CD1c-positive myeloid dendritic cell (primary cell): ENCODE data around the gene PRXL2B.

ENCODE experiments used
- DNase-seq: peaks from one replicate; pipeline ENCODE4 v3.0.0-alpha.2; 2016; ENCODE audit errors: extremely low spot score

PRXL2B gene

DNA sequence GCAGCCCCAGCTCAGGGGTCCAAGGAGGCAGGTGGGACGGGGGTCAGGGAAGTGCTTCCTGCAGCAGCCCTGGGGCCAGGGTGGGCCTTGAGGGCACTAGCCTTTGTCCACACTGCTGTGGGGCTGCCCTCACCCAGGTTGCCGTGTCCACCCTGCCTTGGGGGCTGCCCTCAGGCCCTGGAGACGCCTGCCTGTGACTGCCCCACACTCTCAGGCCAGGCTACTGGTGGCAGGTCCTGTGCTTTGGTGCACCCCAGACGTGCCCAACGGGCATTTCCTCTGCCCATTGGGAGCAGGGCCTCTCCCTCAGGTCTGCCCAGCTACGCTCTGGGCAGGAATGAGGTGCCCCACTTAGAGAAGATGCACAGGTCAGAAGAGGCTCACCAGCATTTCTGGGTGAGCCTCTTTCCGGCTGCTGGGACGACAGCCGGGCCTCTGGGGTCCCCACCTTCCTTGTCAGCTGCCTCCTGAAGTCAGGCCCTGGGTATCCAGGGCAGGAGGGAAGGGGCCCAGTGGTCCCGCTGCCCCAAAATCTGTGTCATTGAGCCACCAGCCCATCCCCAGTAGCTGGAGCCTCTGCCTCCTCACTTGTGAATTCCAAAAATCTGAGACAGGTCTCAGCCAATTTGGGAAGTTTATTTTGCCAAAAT lies 48.9 kb downstream of the PRXL2B start:
- no peak for DNase-seq

DNA sequence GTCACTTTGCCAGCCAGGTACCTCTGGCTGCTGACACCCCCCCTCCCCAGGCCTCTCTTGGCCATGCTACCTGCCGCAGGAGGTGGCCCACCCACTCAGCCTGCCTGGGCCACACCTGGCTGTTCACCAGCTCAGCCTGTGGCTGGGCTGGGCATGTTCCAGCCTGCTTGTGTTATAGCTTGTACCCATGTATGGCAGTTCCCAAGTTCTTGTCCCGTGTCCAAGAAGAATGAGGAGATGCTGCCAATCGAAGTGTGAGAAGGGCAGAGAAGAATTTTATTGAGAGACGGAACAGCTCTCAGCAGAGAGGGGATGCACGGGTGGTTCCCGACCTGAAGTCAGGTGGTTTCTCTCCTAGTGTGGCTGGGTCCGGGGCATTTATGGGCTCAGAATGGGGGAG lies 50.2 kb downstream of the PRXL2B start:
- no peak for DNase-seq

DNA sequence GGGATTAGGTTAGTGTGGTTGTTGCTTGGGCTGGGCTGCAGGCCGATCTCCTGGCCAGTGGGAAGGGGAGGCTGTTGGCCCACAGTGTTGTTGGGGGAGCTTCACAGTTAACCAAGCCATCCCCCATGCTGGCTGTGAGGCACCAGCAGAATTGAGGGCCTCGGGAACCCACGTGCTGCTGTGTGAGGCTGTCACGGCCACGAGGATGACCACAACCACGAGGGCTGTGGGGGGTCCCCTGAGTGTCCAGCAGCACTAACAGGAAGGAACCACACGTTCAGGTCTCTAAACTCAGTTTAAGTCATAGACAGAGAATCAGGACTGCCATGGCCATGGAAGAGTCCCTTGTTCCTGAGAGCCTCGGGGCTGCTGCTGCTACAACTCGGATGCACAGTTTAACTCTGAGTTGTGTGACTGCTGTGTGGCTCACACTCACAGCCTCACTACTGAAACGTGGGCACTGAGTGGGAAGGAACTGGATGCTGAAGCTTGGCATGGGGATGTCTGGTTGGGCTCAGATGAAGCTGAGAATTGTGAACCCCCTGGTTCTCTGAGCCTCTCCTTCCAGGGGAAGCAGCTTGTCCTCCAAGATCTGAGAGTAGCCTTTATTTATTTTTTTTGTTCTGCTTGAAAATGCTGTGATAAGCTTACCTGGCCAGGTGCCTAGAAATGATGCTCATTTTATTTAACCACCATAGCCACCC lies 51.0 kb downstream of the PRXL2B start:
- DNase-seq: no peak

DNA sequence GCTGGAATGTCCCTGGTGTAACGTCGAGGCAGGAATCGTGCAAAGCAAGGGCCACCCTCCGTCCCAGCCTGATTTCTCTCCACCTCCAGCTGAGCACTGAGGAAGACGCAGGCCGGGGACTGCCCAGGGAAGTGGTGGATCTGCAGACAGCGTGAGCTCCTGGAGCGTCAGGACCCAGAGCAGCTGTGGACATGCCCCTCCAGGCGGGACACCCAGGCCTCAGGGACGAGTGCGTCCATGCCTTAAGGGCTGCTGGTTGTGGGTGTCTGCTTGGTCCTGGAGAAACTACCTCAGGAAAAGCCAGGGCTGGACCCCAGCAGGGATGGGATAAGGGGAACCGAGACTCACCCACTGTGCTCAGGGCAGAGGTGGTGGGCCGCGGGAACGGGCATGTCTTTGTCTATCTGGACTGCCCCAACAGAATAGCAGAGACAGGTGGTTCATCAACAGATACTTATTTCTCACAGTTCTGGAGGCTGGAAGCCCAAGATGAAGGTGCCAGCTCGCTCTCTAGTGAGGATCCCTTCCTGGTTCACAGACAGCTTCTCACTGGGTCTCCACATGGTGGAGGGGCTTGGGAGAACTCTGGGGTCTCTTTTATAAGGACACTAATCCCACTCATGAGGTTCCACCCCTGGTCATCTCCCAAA lies 52.0 kb downstream of the PRXL2B start:
- no peak for DNase-seq

DNA sequence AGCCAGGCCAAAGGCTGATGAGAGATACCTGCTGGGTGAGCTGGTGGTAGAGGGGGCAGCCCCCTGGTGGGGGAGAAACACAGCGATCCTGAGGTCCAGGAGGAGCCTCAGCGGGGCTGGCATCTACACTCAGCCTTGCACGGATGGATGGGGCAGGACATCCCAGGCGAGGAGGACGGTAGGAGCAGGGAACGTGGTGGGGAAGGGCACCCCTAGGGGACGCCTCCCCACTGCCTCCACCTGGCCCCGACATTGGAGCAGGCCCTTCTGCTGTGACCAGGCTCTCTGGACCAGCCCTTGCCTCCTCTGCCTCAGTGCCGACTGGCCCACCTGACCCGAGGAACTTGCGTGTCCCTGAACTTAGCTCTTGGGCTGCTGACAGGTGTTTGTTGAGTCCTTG lies 52.6 kb downstream of the PRXL2B start:
- no peak for DNase-seq

DNA sequence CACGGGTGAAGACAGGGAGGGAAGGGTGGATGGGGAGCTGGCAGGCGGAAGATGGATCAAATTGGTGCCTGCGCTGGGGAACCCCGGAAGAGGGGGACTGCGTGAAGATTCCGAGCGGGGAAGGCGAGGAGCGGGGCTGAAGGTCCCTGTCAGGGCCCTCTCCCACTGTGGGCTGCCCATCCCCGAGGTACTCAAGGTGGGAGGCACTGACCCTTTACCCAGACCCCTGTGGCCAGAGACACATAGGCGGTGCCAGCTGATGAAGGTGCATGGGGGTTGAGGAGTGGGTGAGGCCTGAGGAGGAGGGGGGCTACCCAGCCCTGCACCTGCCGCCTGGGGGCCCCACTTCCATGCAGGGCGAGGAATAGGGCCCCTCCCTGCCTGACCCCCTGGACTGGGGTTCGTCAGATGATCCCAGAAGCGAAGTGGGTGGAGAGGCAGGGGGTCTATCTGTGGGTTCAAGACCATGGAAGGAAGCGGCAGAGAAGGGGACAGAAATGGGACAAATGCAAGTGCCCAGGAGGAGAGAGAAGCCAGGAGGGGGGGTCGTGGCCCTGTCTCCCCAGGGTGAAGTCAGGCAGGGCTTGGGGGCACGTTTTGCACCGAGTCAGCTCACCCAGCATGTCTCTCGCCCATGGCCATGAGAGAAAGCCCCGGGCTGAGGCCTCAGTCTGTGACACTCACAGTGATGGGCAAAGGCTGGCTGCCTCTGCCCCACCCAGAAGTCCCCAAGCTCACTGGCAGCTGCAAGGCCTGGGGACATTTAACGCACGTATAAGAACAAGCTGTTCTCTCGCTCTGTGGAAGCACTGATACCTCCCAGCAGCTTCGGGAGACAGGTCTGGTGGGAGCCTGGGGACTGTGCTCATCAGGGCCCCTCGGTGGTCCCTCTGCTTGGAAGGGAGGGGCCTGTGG lies 53.3 kb downstream of the PRXL2B start:
- DNase-seq: no peak

DNA sequence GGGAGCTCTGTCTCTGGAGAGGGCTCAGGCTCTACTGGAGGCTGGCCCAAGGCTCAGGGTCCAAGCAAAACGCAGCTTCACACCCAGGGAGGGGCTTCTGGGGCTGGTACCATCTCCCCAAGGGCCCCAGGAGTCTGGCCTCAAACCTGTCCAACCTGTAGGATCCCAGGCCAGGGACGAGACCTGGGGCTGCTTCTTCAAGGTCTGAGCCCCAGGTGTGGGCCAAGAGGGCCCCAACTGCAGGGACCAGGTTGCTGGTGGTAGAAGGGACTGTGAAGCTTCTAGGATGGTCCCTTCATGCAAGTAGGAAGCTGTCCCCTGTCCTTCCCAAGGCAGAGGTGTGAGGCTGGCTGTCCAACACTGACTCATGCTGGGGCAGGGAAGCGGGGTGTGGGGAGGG lies 54.0 kb downstream of the PRXL2B start:
- DNase-seq: no peak
